Parathyroid adenoma (tissue), 2 donors: ENCODE data around the gene ENTREP1.
"Not testable (repeated sequence)": the region's sequence is repeated elsewhere in the genome, so short reads cannot be mapped to it uniquely, and the experiment has no call there.

Experiments
- H2AFZ ChIP-seq: fragments of 300-600 bp; sonication (generic); one replicate; pipeline ENCODE4 v1.7.0; 2017; ENCODE audit warnings: antibody characterized with exemption, mild to moderate bottlenecking
- H3K27ac ChIP-seq: fragments of 300-600 bp; sonication (generic); one replicate; pipeline ENCODE4 v1.7.0; 2017
- H3K27me3 ChIP-seq: fragments of 300-600 bp; sonication (generic); one replicate; pipeline ENCODE4 v1.7.0; 2017; ENCODE audit warnings: low read length; ENCODE audit not compliant: control insufficient read depth, insufficient read depth
- H3K36me3 ChIP-seq: fragments of 300-600 bp; sonication (generic); one replicate; pipeline ENCODE4 v1.7.0; 2017; ENCODE audit warnings: low read length; ENCODE audit not compliant: control insufficient read depth, insufficient read depth
- H3K4me1 ChIP-seq: fragments of 300-600 bp; sonication (generic); one replicate; pipeline ENCODE4 v1.7.0; 2017; ENCODE audit warnings: control low read depth
- H3K4me2 ChIP-seq: fragments of 300-600 bp; sonication (generic); one replicate; pipeline ENCODE4 v1.7.0; 2017; ENCODE audit warnings: low read length
- H3K4me3 ChIP-seq: fragments of 300-600 bp; sonication (generic); one replicate; pipeline ENCODE4 v1.7.0; 2017; ENCODE audit warnings: low read depth, low read length
- H3K79me2 ChIP-seq: fragments of 300-600 bp; sonication (generic); one replicate; pipeline ENCODE4 v1.7.0; 2017; ENCODE audit warnings: control low read depth
- H3K9ac ChIP-seq: fragments of 300-600 bp; sonication (generic); one replicate; pipeline ENCODE4 v1.7.0; 2017; ENCODE audit warnings: mild to moderate bottlenecking
- H3K9me3 ChIP-seq: fragments of 300-600 bp; sonication (generic); one replicate; pipeline ENCODE4 v1.7.0; 2017; ENCODE audit warnings: low read length; ENCODE audit not compliant: control insufficient read depth
- TF ChIP-seq, protein P1 (sequence below): fragments of 300-600 bp; sonication (generic); IDR thresholded peaks from one replicate; pipeline ENCODE4 v1.7.0; 2017; ENCODE audit warnings: antibody characterized with exemption, mild to moderate bottlenecking
- donor health status: primary hyperparathyroidism.

Gene ENTREP1

DNA sequence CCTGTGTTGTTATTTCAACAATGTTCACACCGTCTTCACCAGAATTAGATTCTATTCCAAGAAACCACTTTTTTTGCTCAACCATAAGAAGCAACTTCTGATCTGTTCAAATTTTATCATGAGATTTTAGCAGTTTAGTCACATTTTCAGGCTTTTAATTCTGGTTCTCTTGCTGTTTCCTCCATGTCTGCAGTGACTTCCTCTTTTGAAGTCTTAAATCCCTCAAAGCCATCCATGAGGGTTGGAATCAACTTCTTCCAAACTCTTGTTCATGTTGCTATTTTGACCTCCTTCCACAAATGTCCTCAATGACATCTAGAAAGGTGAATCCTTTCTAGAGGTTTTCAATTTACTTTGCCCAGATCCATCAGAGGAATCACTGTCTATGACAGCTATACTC lies 25.7 kb upstream of the ENTREP1 start:
- H3K79me2 ChIP-seq, result no peaks in the 10 kb centered on the region
- TF ChIP-seq, protein P1, sequence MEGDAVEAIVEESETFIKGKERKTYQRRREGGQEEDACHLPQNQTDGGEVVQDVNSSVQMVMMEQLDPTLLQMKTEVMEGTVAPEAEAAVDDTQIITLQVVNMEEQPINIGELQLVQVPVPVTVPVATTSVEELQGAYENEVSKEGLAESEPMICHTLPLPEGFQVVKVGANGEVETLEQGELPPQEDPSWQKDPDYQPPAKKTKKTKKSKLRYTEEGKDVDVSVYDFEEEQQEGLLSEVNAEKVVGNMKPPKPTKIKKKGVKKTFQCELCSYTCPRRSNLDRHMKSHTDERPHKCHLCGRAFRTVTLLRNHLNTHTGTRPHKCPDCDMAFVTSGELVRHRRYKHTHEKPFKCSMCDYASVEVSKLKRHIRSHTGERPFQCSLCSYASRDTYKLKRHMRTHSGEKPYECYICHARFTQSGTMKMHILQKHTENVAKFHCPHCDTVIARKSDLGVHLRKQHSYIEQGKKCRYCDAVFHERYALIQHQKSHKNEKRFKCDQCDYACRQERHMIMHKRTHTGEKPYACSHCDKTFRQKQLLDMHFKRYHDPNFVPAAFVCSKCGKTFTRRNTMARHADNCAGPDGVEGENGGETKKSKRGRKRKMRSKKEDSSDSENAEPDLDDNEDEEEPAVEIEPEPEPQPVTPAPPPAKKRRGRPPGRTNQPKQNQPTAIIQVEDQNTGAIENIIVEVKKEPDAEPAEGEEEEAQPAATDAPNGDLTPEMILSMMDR, result no peak
- no peak overlapping the region for H3K27ac ChIP-seq
- H3K36me3 ChIP-seq, result no peaks in the 10 kb centered on the region
- H3K27me3 ChIP-seq, result no peaks in the 10 kb centered on the region
- no peak overlapping the region for H3K4me2 ChIP-seq
- no peak overlapping the region for H3K9ac ChIP-seq
- no peaks in the 10 kb centered on the region for H3K9me3 ChIP-seq
- H3K4me3 ChIP-seq, result no peak overlapping the region
- H3K4me1 ChIP-seq, result no peaks in the 10 kb centered on the region
- no peak overlapping the region for H2AFZ ChIP-seq

DNA sequence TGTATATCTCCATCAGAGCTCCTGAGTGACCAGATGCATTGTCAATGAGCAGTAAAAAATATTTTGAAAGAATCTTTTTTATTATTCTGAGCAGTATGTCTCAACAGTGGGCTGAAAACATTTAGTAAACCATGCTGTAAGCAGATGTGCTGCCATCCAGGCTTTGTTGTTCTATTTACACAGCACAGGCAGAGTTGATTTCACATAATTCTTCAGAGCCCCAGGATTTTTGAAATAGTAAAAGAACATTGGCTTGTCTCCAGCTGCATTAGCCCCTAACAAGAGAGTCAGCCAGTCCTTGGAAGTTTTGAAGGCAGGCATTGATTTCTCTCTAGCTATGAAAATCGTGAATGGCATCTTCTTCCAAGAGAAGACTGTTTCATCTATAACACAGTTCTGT lies 25.2 kb upstream of the ENTREP1 start:
- Histone ChIP-seq H3K27ac (no peak overlapping the region), H3K4me3 (no peak overlapping the region), H3K27me3 (no peaks in the 10 kb centered on the region), H3K9ac (no peak overlapping the region), H2AFZ (no peak overlapping the region), H3K9me3 (no peaks in the 10 kb centered on the region), H3K36me3 (no peaks in the 10 kb centered on the region), H3K4me2 (no peak overlapping the region), H3K4me1 (no peaks in the 10 kb centered on the region), H3K79me2 (no peaks in the 10 kb centered on the region)
- TF ChIP-seq, protein P1, result no peak

DNA sequence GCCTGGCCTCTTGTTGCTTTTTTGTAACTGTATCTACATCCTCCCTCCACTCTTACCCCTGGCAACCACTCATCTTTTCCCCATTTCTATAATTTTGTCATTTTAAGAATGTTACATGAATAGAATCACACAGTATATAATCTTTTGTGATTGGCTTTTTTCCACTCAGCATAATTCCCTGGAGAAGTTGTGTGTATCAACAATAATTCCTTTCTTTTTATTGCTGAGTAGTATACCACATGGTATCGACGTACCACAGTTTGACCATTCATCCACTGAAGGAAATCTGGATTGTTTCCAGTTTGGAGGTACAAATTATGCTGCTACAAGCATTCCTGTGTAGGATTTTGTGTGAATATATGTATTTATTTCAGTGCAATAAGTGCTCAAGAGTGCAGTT lies 21.7 kb upstream of the ENTREP1 start:
- no peaks in the 10 kb centered on the region for H3K36me3 ChIP-seq
- no peak overlapping the region for H3K27ac ChIP-seq
- TF ChIP-seq, protein P1, result no peak
- H3K9me3 ChIP-seq, result no peaks in the 10 kb centered on the region
- no peaks in the 10 kb centered on the region for H3K4me1 ChIP-seq
- H2AFZ ChIP-seq, result no peak overlapping the region
- H3K9ac ChIP-seq, result no peak overlapping the region
- H3K4me2 ChIP-seq, result no peak overlapping the region
- H3K4me3 ChIP-seq, result no peak overlapping the region
- H3K27me3 ChIP-seq, result no peaks in the 10 kb centered on the region
- no peaks in the 10 kb centered on the region for H3K79me2 ChIP-seq

- H3K27ac ChIP-seq, H3K4me2 ChIP-seq, H3K4me1 ChIP-seq, H2AFZ ChIP-seq, H3K36me3 ChIP-seq, H3K27me3 ChIP-seq, H3K9me3 ChIP-seq, H3K4me3 ChIP-seq, H3K79me2 ChIP-seq, H3K9ac ChIP-seq: not testable (repeated sequence)
Observed at GRCh38 chr9:69306895-69307445, 18.0 kb upstream of the ENTREP1 start.

- H3K27ac ChIP-seq, result no peak overlapping the region
- H3K4me1 ChIP-seq, result no peaks in the 10 kb centered on the region
- no peaks in the 10 kb centered on the region for H3K79me2 ChIP-seq
- TF ChIP-seq, protein P1, result no peak
- no peaks in the 10 kb centered on the region for H3K27me3 ChIP-seq
- no peaks in the 10 kb centered on the region for H3K36me3 ChIP-seq
- H3K9me3 ChIP-seq, result no peaks in the 10 kb centered on the region
- H3K4me3 ChIP-seq, result no peak overlapping the region
- no peak overlapping the region for H2AFZ ChIP-seq
- no peak overlapping the region for H3K4me2 ChIP-seq
- H3K9ac ChIP-seq, result no peak overlapping the region
Observed at GRCh38 chr9:69307446-69308205, 17.4 kb upstream of the ENTREP1 start.
